Endothelial cell of umbilical vein (primary cell): ENCODE data around the gene CYP19A1. TPM values are rescaled to one million over a fixed set of nuclear protein-coding genes. Genes with fewer than 3 reads are reported as not detected.

Experiments
- BruUV-seq: library from RNA; stranded (reverse); fragments of 400-500 nt; replicated peaks from 2 replicates; lab custom pipeline; 2021; lab: Mats Ljungman, UMichigan
- CTCF ChIA-PET: fragments of 300-600, 350-600 bp; sonication (Branson Sonifier 250); formaldehyde crosslinking; loops from one replicate; lab custom pipeline; 2021; ENCODE audit warnings: antibody characterized with exemption, inconsistent platforms; lab: Charles Lee
- POLR2A ChIA-PET: fragments of 300-600, 350-600 bp; sonication (Branson Sonifier 250); formaldehyde crosslinking; loops from one replicate; lab custom pipeline; 2021; ENCODE audit warnings: antibody characterized with exemption, inconsistent platforms; lab: Charles Lee
- DNase-seq: peaks from one replicate; pipeline ENCODE4 v3.0.0-alpha.2; 2011; ENCODE audit warnings: low read depth, low spot score
- FAIRE-seq: peaks from 2 replicates; lab custom pipeline; 2011; peaks lifted over from hg19 to GRCh38; lab: Jason Lieb, UNC
- H2AFZ ChIP-seq: 2 replicates; pipeline ENCODE4 v1.6.0; 2012; ENCODE audit warnings: low read depth, low read length, control low read depth, inconsistent platforms
- H3K27ac ChIP-seq: 2 replicates; pipeline ENCODE4 v1.5.1; 2011; ENCODE audit warnings: low read depth, mild to moderate bottlenecking, control low read depth, low read length, moderate library complexity; ENCODE audit not compliant: insufficient read depth
- H3K27me3 ChIP-seq, 2 experiments: 2 replicates each; pipeline versions ENCODE4 v1.6.0 to v1.6.1; 2011; ENCODE audit warnings: low read length in 2 of 2, mixed read lengths in 1 of 2; ENCODE audit not compliant: control insufficient read depth in 2 of 2, insufficient read depth in 2 of 2
- H3K36me3 ChIP-seq, 2 experiments: 2 replicates in 1 of 2; 3 replicates in 1 of 2; pipeline ENCODE4 v1.5.1; 2011; ENCODE audit warnings: low read length in 2 of 2, mild to moderate bottlenecking in 1 of 2, moderate library complexity in 1 of 2; ENCODE audit not compliant: control insufficient read depth in 2 of 2, insufficient read depth in 2 of 2; ENCODE audit errors: extremely low read depth in 1 of 2
- H3K4me1 ChIP-seq: 3 replicates; pipeline ENCODE4 v1.5.1; 2011; ENCODE audit warnings: mild to moderate bottlenecking, low read length; ENCODE audit not compliant: control insufficient read depth, insufficient read depth; ENCODE audit errors: extremely low read depth
- H3K4me2 ChIP-seq: 2 replicates; pipeline ENCODE4 v1.6.1; 2011; ENCODE audit warnings: low read length, control low read depth, mixed read lengths; ENCODE audit not compliant: insufficient read depth
- H3K4me3 ChIP-seq, 3 experiments: fragments of 200-600 bp in 1 of 3; sonication (generic), shearing (Covaris generic) in 1 of 3; replicated peaks in 1 of 3; 2 replicates each; pipeline ENCODE4 v1.5.1; 2011 to 2016; ENCODE audit warnings: control low read depth in 3 of 3, low read length in 3 of 3, mild to moderate bottlenecking in 2 of 3, inconsistent platforms in 1 of 3, low read depth in 1 of 3, moderate library complexity in 1 of 3; ENCODE audit not compliant: insufficient read depth in 1 of 3
- H3K79me2 ChIP-seq: 2 replicates; pipeline ENCODE4 v1.6.0; 2012; ENCODE audit warnings: low read length, inconsistent platforms; ENCODE audit not compliant: control insufficient read depth, insufficient read depth
- H3K9ac ChIP-seq: replicated peaks from 2 replicates; pipeline ENCODE3; 2011; ENCODE audit warnings: low read length, control low read depth; ENCODE audit not compliant: insufficient read depth; ENCODE audit errors: extremely low read depth
- H3K9me1 ChIP-seq: replicated peaks from 3 replicates; pipeline ENCODE4 v1.6.0; 2011; ENCODE audit warnings: mild to moderate bottlenecking, low read length; ENCODE audit not compliant: control insufficient read depth, insufficient read depth; ENCODE audit errors: extremely low read depth
- H3K9me3 ChIP-seq: replicated peaks from 2 replicates; pipeline ENCODE4 v1.5.1; 2012; ENCODE audit warnings: low read length, inconsistent platforms; ENCODE audit not compliant: control insufficient read depth, insufficient read depth
- H4K20me1 ChIP-seq: replicated peaks from 2 replicates; pipeline ENCODE3; 2011; ENCODE audit warnings: mild to moderate bottlenecking, low read length; ENCODE audit not compliant: control insufficient read depth, insufficient read depth; ENCODE audit errors: extremely low read depth
- CTCF ChIP-seq, 2 donors: IDR thresholded peaks; 1 replicate in 1 of 2; 2 replicates in 1 of 2; pipeline ENCODE4 v1.5.1; 2011; ENCODE audit warnings: low read length in 2 of 2, mild to moderate bottlenecking in 2 of 2, moderate library complexity in 2 of 2, control low read depth in 1 of 2, inconsistent platforms in 1 of 2, low read depth in 1 of 2; ENCODE audit not compliant: insufficient read depth in 1 of 2; ENCODE audit errors: extremely low read depth in 1 of 2
- EZH2 ChIP-seq: IDR thresholded peaks from 2 replicates; pipeline ENCODE4 v1.6.1; 2012; ENCODE audit warnings: borderline replicate concordance, low read depth, mild to moderate bottlenecking, moderate library complexity, low read length, inconsistent platforms; ENCODE audit not compliant: severe bottlenecking
- FOS ChIP-seq: IDR thresholded peaks from 2 replicates; pipeline ENCODE4 v1.6.1; 2011; ENCODE audit warnings: mild to moderate bottlenecking, low read length, moderate library complexity, borderline replicate concordance; ENCODE audit not compliant: insufficient read depth
- GATA2 ChIP-seq: IDR thresholded peaks from 2 replicates; pipeline ENCODE4 v1.7.0; 2011; ENCODE audit warnings: low read depth, mild to moderate bottlenecking, moderate library complexity, mixed read lengths, low read length; ENCODE audit not compliant: insufficient read length, insufficient read depth
- JUN ChIP-seq: IDR thresholded peaks from 2 replicates; pipeline ENCODE4 v1.6.1; 2011; ENCODE audit warnings: borderline replicate concordance, low read depth; ENCODE audit not compliant: insufficient read length, insufficient read depth
- MAX ChIP-seq: IDR thresholded peaks from 2 replicates; pipeline ENCODE4 v1.6.1; 2011; ENCODE audit not compliant: insufficient read depth, insufficient read length
- MYC ChIP-seq: IDR thresholded peaks from one replicate; pipeline ENCODE4 v1.6.1; 2011; ENCODE audit warnings: mild to moderate bottlenecking, low read depth, low read length
- dilution Hi-C: fragments of 300-500 bp; cut with MboI; formaldehyde crosslinking; loops from one replicate; pipeline ENCODE4 v1.15.0; 2019; ENCODE audit warnings: low sequenced_read_pairs; ENCODE audit not compliant: extremely low pct_ligation_motif_present
- intact Hi-C: fragments of 100-400 bp; cut with micrococcal nuclease; formaldehyde crosslinking; loops from one replicate; pipeline ENCODE4 v1.10.0; 2022
- polyA plus RNA-seq, 4 experiments: library from polyadenylated mRNA; depleted of rRNA in 3 of 4; stranded (reverse) in 3 of 4; unstranded in 1 of 4; fragments of >200 nt; gene quantifications; 2 replicates each; pipeline versions ENCODE4 v1.2.1 to v1.2.3, GENCODE V29; 2011 to 2012; ENCODE audit warnings: missing spikeins in 1 of 4
- total RNA-seq: library from RNA; stranded (reverse); gene quantifications from 2 replicates; pipeline ENCODE4 v1.2.3, GENCODE V29; 2021

CYP19A1 gene
- total and polyA plus RNA-seq, 2 donors (not counting 3 experiments of a cell fraction or from before 2014, with no cell fraction given), result not detected

DNA sequence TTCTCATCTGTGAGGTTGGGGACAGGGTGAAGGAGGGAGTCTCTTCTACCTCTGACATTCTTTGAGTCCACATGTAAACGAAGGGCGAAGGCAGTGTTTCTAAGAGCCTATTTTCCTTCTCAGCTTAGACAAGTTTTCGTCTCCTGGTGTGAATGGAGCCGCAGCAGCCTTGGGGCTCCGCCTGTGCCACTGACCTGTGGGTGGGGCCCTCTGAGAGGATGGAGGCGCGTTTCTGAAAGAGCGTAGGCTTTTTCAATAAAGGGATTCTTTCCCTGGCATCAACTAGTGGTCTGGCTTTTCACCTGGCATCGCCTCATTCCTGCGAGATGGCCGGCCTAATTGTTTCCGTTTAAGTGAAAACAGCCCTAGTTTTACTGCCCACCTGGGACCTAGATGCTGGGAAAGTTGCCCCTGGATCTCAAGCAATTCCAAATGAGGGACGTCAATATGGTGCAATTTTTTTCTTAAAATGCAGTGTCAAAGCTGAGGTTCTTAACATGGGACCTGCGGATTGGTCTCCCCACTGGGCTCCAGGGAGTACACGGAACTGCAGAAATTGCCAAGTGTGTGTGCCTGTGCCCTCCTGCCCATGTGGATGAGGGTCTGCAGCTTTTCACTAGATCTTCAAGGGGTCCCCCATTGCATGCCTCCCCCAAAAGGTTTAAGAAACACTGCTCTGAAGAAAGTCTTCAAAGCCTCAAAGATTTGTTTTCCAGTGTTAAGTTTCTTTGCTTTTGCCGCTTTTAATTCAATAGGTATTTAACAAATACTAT lies 4.0 kb upstream of the CYP19A1 start:
- peaks cover 82 to 96% of the 10 kb centered on the region in 2 experiments for H3K27me3 ChIP-seq
- H3K4me1 ChIP-seq, result no peaks in the 10 kb centered on the region
- DNase-seq (no peak), FAIRE-seq (no peak)
- H3K4me2 ChIP-seq, result no peak overlapping the region
- H3K9me1 ChIP-seq, result no peaks in the 10 kb centered on the region
- no peak overlapping the region for H3K4me3 ChIP-seq
- no peak overlapping the region for H3K9ac ChIP-seq
- no peaks in the 10 kb centered on the region for H4K20me1 ChIP-seq
- ChIA-PET POLR2A (no interaction called here), CTCF (interaction anchor here (1.1 to 1.6 kb wide), 4 partner anchors 8 to 179 kb away, joined by 3 to 4 read pairs (median 4); no protein-coding TSS in a partner anchor)
- H3K36me3 ChIP-seq, result no peaks in the 10 kb centered on the region
- BruUV-seq, result no TSS peak
- dilution Hi-C loops, result no loop called here
- H3K9me3 ChIP-seq, result no peaks in the 10 kb centered on the region
- H2AFZ ChIP-seq, result no peak overlapping the region
- intact Hi-C loops, result no loop called here
- no peak overlapping the region for H3K27ac ChIP-seq
- no peaks in the 10 kb centered on the region for H3K79me2 ChIP-seq
- TF ChIP-seq MAX, result no peak
- TF ChIP-seq FOS, result no peak
- TF ChIP-seq GATA2, result no peak
- no peak for TF ChIP-seq MYC
- no peak for TF ChIP-seq CTCF (IDR thresholded peaks at IDR 0.05; ENCODE audit: extremely low read depth in 1 of 2, insufficient read depth in 1 of 2, low read depth in 1 of 2, low read length in 2 of 2)
- no peak for TF ChIP-seq EZH2
- no peak for TF ChIP-seq JUN
